LNCaP clone FGC (cell line): ENCODE data around the gene SMS.

ENCODE experiments used
- DNase-seq: peaks from one replicate; pipeline ENCODE4 v3.0.0-alpha.2; 2011; ENCODE audit warnings: low read depth
- H3K4me3 ChIP-seq: 2 replicates; pipeline ENCODE4 v1.5.1; 2011; ENCODE audit warnings: mild to moderate bottlenecking, low read depth, low read length, control low read depth
- CTCF ChIP-seq: IDR thresholded peaks from 2 replicates; pipeline ENCODE4 v1.5.1; 2012; ENCODE audit warnings: mild to moderate bottlenecking; ENCODE audit not compliant: control insufficient read depth, insufficient read depth; ENCODE audit errors: extremely low read depth

Gene SMS

GRCh38 chrX:21986596-21986995, 46.1 kb downstream of the SMS start:
- H3K4me3 ChIP-seq, result no peak overlapping the region
- DNase-seq, result no peak
- TF ChIP-seq CTCF, result no peak

- no peak for DNase-seq
- H3K4me3 ChIP-seq, result no peak overlapping the region
- no peak for TF ChIP-seq CTCF
These were observed 48.9 kb downstream of the SMS start for GRCh38 chrX:21989384-21989783.

DNA sequence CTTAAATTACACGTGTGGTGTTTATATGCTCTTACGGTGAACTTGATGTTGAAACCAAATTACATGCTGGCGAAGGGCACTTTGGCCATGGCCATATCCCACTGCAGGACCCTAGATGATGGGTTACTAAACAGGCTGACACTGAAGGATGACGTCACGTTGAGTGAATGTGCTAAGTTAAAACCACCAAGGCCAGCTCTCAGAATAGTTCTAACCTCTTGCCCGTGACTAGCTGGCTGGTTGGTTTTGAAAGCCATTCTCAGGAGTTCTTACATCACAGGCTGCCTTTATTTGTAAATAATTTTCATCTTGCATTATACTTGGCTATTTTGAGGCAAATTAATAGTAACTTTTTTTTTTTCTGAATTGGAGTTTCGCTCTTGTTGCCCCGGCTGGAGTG, 50.3 kb downstream of the SMS start:
- no peak for DNase-seq
- no peak for TF ChIP-seq CTCF
- no peak overlapping the region for H3K4me3 ChIP-seq

DNA sequence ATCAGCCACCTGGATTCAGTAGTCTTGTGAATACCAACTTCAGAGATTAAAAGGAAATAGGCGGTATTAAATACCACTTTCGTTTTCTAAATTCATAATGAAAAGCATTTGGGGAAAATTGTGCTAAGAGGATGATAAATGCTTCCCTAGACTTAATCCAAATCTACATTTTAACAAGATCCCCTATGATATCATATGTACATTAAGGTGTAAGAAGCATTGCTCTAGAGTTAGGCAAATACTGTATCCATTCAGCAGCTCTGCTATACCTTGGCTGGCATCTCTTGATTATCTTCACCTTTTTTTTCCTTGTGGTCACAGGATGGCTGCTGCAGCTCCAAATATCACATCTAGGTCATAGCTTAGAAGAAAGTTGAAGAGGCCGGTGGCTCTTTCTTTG, 51.0 kb downstream of the SMS start:
- H3K4me3 ChIP-seq, result no peak overlapping the region
- no peak for TF ChIP-seq CTCF

DNA sequence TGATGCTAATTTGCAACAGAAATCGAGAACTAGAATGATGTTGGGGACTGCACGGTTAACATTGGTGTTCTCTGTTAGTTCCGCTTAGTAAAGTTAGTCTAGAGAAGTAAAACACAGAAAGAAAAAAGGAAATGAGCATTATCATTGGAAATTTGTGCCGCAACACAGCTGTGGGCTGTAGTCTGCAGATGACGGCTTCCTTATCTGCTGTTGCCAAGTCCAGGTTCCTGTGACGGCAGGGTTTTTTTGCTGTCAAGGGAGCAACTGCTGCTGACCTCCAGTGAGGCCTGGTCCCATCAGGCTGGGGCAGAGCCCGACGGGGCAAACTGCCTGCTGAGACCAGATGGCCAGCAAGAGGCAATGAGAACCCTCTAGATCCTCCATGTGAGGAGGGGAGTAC, 52.8 kb downstream of the SMS start:
- no peak for TF ChIP-seq CTCF
- no peak overlapping the region for H3K4me3 ChIP-seq
- DNase-seq, result no peak

More for the DNA sequence above, 51.0 kb downstream of the SMS start:
- no peak for DNase-seq

GRCh38 chrX:21996872-21997455, 56.5 kb downstream of the SMS start:
- H3K4me3 ChIP-seq, result no peak overlapping the region
- no peak for TF ChIP-seq CTCF
- DNase-seq, result no peak

DNA sequence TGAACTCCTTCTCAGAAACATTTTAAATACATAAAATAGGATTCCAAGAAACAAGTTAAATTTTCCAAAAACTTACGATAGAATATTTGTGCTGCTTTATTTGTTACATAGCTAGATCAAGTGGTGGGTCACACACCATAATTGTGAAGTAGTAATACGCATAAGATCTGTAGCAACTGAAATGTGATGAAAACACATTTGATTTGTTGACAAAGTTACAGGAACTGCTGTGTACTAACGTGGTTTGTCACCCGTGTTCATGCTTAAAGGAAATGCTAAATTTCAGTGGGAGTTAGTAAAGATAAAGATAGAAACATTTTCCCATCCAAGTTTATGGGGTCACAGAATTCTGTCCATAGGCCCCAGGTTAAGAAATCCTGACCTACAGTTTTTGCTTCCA, 57.5 kb downstream of the SMS start:
- no peak for TF ChIP-seq CTCF
- DNase-seq, result no peak
- H3K4me3 ChIP-seq, result no peak overlapping the region
